Brain microvascular endothelial cell (primary cell): ENCODE measurements around the gene RPL10A.
A peak's percentile ranks its signal among the peaks of the same experiment; 100 is the strongest.

Source experiments
- DNase-seq: peaks from one replicate; pipeline ENCODE4 v3.0.0-alpha.2; 2020
- H3K27ac ChIP-seq: fragments of 250-450 bp; sonication (Bioruptor Pico); 2 replicates; pipeline ENCODE4 v1.5.1; 2020; ENCODE audit warnings: mild to moderate bottlenecking, moderate library complexity
- H3K27me3 ChIP-seq: fragments of 250-450 bp; sonication (Bioruptor Pico); replicated peaks from 2 replicates; pipeline ENCODE4 v1.5.1; 2020; ENCODE audit warnings: mild to moderate bottlenecking
- H3K36me3 ChIP-seq: fragments of 250-450 bp; sonication (Bioruptor Pico); replicated peaks from 2 replicates; pipeline ENCODE4 v1.5.1; 2020; ENCODE audit warnings: mild to moderate bottlenecking
- H3K4me3 ChIP-seq: 2 replicates; pipeline ENCODE4 v1.5.1; 2011; ENCODE audit warnings: low read depth, mild to moderate bottlenecking, control low read depth, low read length, moderate library complexity
- CTCF ChIP-seq: IDR thresholded peaks from 2 replicates; pipeline ENCODE4 v1.5.1; 2011; ENCODE audit warnings: low read depth, mild to moderate bottlenecking, moderate library complexity, low read length, control low read depth, inconsistent platforms; ENCODE audit errors: missing control alignments
- in situ Hi-C: cut with HindIII; loops from 2 replicates; pipeline ENCODE4 v1.10.0; 2017; ENCODE audit warnings: low sequenced_read_pairs, low pct_ligation_motif_present

The RPL10A gene

DNA sequence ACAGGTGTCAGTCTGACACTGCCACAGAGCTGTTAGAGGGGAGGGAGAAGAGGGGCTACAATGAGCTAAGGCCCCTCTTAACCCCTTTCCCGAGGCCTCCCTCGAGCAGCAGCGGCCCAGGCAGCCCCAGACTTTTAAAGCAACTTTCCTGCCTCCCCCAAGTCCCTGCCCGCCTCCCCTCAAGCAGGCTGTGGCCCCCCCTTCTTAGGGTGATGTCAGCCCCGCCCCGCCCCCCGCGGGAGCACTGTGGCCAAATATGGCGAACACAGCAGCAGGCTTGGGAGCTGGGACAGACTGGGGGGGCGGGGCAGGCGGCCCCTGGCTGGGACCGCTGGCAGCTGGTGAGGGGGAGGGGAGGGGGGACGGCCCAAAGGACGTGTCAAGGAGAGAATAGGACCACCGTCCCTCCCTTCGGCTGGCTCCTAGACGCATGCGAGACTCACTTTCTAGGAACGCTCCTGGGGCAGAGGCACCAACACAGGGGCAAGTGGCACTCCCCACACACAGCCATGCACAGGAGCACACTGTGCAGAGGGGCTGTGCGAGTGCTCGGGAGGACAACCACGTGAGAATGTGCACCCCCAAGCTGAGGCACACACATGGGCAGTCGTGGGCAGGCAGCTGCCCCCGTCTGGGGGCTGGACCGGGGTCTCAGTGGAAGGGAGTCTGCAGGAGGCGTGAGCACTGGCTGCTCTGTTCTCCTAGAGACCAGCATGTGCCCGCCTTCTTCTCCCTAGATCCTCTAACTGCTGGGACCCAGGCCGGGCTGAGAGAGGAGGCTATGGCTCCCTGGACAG, 22.0 kb downstream of the RPL10A start:
- TF ChIP-seq CTCF, result no peak

GRCh38 chr6:35490821-35491557, 22.8 kb downstream of the RPL10A start:
- in situ Hi-C loops, result no loop called here
- Histone ChIP-seq H3K27ac (no peak overlapping the region), H3K27me3 (no peaks in the 10 kb centered on the region), H3K4me3 (no peak overlapping the region), H3K36me3 (peaks cover 3% of the 10 kb centered on the region)
- no peak for DNase-seq
- TF ChIP-seq CTCF, result no peak

More for the DNA sequence above, 22.0 kb downstream of the RPL10A start:
- Histone ChIP-seq H3K4me3 (peak overlapping the region; percentile 31), H3K27ac (peak overlapping the region; percentile 35), H3K27me3 (no peaks in the 10 kb centered on the region), H3K36me3 (peaks cover 3% of the 10 kb centered on the region)
- in situ Hi-C loops, result no loop called here
- no peak for DNase-seq

DNA sequence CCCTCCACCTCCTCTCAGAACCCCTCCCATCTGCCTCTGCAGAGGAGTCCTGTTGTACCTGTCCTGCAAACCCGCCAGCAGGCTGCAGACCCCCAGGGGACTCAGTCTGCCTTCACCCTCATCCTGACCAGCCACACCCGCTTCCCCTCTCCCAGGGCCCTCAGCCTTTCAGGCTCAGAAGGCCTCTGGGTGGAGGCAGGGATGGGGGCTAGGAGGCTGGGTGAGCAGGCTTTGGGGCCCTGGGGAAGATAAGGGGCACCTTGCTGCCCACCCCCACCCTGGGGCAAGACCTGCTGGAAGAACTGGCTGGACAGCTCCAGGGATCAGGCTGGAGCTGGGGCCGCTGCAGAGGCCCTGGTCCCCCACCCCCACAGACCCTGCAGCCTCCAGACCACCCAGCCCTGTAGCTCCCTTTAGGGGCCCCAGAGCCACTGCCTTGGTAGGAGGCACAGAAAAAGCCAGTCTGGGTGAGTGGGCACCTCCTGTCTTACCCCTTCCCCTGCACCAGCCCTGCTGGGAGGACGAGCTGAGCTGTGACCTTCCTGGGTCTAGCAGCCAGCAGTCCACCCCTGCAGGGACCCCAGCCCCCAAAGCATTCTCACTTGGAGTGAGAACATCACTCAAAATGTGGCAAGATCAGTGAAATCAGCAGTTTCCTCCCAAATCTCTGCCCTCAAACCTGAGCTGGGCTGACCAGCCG, 23.5 kb downstream of the RPL10A start:
- no peak for TF ChIP-seq CTCF
- Histone ChIP-seq H3K27me3 (no peaks in the 10 kb centered on the region), H3K36me3 (no peaks in the 10 kb centered on the region), H3K27ac (no peak overlapping the region), H3K4me3 (no peak overlapping the region)
- DNase-seq, result no peak
- in situ Hi-C loops, result no loop called here

GRCh38 chr6:35492258-35492973, 24.2 kb downstream of the RPL10A start:
- no peak overlapping the region for H3K4me3 ChIP-seq

More at GRCh38 chr6:35492258-35492973, 24.2 kb downstream of the RPL10A start:
- DNase-seq, result no peak
- Histone ChIP-seq H3K36me3 (no peaks in the 10 kb centered on the region), H3K27me3 (no peaks in the 10 kb centered on the region), H3K27ac (no peak overlapping the region)
- TF ChIP-seq CTCF, result no peak
- in situ Hi-C loops, result no loop called here
